ENCODE data around the gene EIF3I. TPM values are rescaled to one million over a fixed set of nuclear protein-coding genes. Genes with fewer than 3 reads are reported as not detected.

The EIF3I gene
- total and polyA plus RNA-seq, 2 of the 13 experiments (the other 11 are each of a cell fraction or from before 2014, with no cell fraction given), result 210 to 223 TPM

DNA sequence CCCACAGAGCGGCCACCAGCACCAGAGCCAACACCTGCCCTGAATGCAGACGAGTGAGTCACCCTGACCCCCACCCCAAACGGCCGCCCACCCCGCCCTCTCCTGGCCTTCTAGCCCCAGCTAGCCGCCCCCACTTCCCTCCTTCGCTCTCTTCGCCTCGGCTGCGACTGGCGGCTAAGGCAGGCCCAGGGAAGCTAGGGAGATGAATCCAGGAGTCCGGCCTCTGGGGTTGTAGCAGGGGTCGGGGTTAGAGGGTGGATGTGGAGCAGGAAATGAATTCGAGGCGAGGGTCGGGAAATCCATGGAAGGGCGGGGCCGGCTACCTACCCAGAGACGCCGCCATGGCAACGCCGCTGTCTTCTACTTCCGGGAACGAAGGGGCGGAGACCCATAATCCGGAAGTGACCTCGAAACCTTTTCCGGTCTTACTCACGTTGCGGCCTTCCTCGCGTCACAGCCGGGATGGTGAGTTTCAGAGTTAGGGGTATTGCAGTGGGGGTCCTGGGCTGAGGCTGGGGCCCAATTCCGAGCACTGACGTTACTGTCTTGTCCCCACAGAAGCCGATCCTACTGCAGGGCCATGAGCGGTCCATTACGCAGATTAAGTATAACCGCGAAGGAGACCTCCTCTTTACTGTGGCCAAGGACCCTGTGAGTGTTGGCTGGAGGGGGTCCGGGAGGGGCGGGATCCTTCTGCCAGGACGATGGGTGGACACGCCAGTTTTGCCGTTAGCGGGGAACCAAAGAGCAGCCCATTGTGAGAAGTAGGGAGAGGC, at the start of gene EIF3I, which contains the start of gene TMEM234 (continued):
- no peak for TF ChIP-seq ZNF10 (CRISPR knock-in tag; IDR thresholded peaks at IDR 0.05; ENCODE audit: borderline replicate concordance, low read depth)
- TF ChIP-seq, protein P1, sequence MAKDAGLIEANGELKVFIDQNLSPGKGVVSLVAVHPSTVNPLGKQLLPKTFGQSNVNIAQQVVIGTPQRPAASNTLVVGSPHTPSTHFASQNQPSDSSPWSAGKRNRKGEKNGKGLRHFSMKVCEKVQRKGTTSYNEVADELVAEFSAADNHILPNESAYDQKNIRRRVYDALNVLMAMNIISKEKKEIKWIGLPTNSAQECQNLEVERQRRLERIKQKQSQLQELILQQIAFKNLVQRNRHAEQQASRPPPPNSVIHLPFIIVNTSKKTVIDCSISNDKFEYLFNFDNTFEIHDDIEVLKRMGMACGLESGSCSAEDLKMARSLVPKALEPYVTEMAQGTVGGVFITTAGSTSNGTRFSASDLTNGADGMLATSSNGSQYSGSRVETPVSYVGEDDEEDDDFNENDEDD (CRISPR knock-in tag; IDR thresholded peaks at IDR 0.05; ENCODE audit: borderline replicate concordance), result no peak
- no peak for TF ChIP-seq ZNF256 (CRISPR knock-in tag; conservative IDR thresholded peaks at IDR 0.05)
- TF ChIP-seq KMT2B (CRISPR knock-in tag; IDR thresholded peaks at IDR 0.05), result peak; percentile 73; the same call in 1 of the 2 replicates
- TF ChIP-seq ZNF556 (CRISPR knock-in tag; IDR thresholded peaks at IDR 0.05; ENCODE audit: borderline replicate concordance), result peak; percentile 66; the same call in 1 of the 2 replicates
- TF ChIP-seq SNAI1 (CRISPR knock-in tag; IDR thresholded peaks at IDR 0.05; ENCODE audit: borderline replicate concordance), result no peak
- peak; percentile 92 for TF ChIP-seq RBM22 (optimal IDR thresholded peaks at IDR 0.05; ENCODE audit: low read length)
- TF ChIP-seq, protein P2, sequence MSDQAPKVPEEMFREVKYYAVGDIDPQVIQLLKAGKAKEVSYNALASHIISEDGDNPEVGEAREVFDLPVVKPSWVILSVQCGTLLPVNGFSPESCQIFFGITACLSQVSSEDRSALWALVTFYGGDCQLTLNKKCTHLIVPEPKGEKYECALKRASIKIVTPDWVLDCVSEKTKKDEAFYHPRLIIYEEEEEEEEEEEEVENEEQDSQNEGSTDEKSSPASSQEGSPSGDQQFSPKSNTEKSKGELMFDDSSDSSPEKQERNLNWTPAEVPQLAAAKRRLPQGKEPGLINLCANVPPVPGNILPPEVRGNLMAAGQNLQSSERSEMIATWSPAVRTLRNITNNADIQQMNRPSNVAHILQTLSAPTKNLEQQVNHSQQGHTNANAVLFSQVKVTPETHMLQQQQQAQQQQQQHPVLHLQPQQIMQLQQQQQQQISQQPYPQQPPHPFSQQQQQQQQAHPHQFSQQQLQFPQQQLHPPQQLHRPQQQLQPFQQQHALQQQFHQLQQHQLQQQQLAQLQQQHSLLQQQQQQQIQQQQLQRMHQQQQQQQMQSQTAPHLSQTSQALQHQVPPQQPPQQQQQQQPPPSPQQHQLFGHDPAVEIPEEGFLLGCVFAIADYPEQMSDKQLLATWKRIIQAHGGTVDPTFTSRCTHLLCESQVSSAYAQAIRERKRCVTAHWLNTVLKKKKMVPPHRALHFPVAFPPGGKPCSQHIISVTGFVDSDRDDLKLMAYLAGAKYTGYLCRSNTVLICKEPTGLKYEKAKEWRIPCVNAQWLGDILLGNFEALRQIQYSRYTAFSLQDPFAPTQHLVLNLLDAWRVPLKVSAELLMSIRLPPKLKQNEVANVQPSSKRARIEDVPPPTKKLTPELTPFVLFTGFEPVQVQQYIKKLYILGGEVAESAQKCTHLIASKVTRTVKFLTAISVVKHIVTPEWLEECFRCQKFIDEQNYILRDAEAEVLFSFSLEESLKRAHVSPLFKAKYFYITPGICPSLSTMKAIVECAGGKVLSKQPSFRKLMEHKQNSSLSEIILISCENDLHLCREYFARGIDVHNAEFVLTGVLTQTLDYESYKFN (CRISPR knock-in tag; conservative IDR thresholded peaks at IDR 0.05), result peak; percentile 35; the same call in 1 of the 2 replicates
- no peak for TF ChIP-seq ZNF232 (CRISPR knock-in tag; IDR thresholded peaks at IDR 0.05; ENCODE audit: borderline replicate concordance)
- no peak for TF ChIP-seq PHB2 (IDR thresholded peaks at IDR 0.05; ENCODE audit: partially characterized antibody)
- TF ChIP-seq TP53 (CRISPR knock-in tag; conservative IDR thresholded peaks at IDR 0.05), result no peak
- TF ChIP-seq JUND (CRISPR knock-in tag; IDR thresholded peaks at IDR 0.05), result no peak; the same call in none of the 2 replicates
- TF ChIP-seq ZNF329 (CRISPR knock-in tag; IDR thresholded peaks at IDR 0.05; ENCODE audit: low read depth), result peak; percentile 51; the same call in 1 of the 2 replicates
- no peak for TF ChIP-seq FOXK2 (IDR thresholded peaks at IDR 0.05)
- TF ChIP-seq PHF20 (CRISPR knock-in tag; IDR thresholded peaks at IDR 0.05), result peak; percentile 93
- TF ChIP-seq, protein P3, sequence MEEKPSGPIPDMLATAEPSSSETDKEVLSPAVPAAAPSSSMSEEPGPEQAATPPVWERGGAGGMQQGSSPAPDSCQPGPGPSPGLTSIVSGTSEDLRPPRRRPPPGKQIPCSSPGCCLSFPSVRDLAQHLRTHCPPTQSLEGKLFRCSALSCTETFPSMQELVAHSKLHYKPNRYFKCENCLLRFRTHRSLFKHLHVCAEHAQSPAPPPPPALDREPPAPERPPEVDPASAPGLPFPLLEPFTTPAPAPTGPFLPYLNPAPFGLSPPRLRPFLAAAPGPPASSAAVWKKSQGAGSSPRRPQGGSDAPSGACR (CRISPR knock-in tag; IDR thresholded peaks at IDR 0.05), result peak; percentile 35; the same call in 1 of the 2 replicates
- no peak for TF ChIP-seq ZSCAN31 (CRISPR knock-in tag; IDR thresholded peaks at IDR 0.05; ENCODE audit: low read depth)
- TF ChIP-seq ZNF12 (CRISPR knock-in tag; IDR thresholded peaks at IDR 0.05), result no peak
- no peak for TF ChIP-seq MATR3 (CRISPR knock-in tag; IDR thresholded peaks at IDR 0.05)
- TF ChIP-seq, protein P4, sequence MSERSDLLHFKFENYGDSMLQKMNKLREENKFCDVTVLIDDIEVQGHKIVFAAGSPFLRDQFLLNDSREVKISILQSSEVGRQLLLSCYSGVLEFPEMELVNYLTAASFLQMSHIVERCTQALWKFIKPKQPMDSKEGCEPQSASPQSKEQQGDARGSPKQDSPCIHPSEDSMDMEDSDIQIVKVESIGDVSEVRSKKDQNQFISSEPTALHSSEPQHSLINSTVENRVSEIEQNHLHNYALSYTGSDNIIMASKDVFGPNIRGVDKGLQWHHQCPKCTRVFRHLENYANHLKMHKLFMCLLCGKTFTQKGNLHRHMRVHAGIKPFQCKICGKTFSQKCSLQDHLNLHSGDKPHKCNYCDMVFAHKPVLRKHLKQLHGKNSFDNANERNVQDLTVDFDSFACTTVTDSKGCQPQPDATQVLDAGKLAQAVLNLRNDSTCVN (CRISPR knock-in tag; IDR thresholded peaks at IDR 0.05; ENCODE audit: borderline replicate concordance), result no peak
- TF ChIP-seq HIVEP1 (CRISPR knock-in tag; IDR thresholded peaks at IDR 0.05), result no peak
- TF ChIP-seq SSRP1 (CRISPR knock-in tag; IDR thresholded peaks at IDR 0.05), result no peak
- TF ChIP-seq MZF1 (CRISPR knock-in tag; IDR thresholded peaks at IDR 0.05; ENCODE audit: borderline replicate concordance), result no peak
- TF ChIP-seq ZSCAN20 (CRISPR knock-in tag; IDR thresholded peaks at IDR 0.05; ENCODE audit: borderline replicate concordance), result no peak
- TF ChIP-seq MAFG (CRISPR knock-in tag; IDR thresholded peaks at IDR 0.05), result no peak

Data from HepG2 (cell line).